ENCODE results near the gene SRCAP.

Gene SRCAP

GRCh38 chr16:30757316-30757715, 58.3 kb downstream of the SRCAP start:
- DNase-seq (ENCODE audit: low read depth): no peak

DNA sequence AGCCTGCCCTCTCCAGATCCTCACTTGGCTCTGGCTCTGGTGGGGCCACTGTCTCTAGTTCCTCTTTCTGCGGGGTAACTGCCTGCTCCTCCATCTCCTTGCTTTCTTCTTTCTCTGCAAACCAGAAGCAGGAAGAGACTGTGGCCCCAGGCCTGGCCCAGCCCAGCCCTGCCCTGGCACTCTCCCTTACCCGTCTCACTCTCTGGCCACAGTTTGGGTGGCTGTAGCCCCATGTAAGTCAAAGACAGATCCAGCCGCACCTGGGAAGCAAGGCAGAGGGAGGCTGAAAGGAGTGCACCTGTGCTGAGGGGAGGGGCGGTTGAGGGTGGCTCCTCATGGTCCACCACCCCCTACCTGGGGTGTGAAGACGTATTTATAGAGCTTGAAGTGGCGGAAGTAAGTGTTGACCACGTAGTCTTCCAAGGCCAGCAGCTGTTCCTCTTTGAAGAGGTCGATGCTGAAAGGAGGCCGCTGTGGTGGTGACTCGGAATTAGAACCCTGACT, 60.1 kb downstream of the SRCAP start:
- DNase-seq (ENCODE audit: low read depth): no peak

DNA sequence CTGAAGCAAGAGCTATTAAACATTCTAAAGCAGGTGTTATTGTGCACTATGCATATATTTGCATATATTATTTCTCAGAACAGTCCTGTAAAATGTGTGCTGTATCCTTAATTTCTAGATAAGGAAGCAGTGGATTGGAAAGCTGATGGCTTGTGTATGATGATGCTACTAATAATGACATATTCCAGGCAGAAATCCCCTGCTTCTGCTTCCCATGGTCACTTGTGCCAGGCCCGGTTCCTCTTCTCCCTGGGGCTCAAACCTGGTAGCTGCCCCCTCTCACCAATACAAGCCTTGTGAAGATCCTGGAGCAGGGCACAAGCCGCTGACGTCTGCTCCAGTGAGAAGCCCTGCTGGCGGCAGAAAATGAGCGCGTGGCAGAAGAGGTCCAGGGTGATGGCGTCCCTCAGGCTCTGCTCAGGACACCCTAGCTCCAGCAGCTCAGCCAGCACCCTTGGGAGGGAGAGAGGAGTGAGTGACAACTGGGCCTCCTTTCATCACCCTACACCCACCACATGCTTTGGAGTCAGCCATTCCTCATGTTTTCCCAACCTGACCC, 61.1 kb downstream of the SRCAP start:
- DNase-seq (ENCODE audit: low read depth): no peak

DNA sequence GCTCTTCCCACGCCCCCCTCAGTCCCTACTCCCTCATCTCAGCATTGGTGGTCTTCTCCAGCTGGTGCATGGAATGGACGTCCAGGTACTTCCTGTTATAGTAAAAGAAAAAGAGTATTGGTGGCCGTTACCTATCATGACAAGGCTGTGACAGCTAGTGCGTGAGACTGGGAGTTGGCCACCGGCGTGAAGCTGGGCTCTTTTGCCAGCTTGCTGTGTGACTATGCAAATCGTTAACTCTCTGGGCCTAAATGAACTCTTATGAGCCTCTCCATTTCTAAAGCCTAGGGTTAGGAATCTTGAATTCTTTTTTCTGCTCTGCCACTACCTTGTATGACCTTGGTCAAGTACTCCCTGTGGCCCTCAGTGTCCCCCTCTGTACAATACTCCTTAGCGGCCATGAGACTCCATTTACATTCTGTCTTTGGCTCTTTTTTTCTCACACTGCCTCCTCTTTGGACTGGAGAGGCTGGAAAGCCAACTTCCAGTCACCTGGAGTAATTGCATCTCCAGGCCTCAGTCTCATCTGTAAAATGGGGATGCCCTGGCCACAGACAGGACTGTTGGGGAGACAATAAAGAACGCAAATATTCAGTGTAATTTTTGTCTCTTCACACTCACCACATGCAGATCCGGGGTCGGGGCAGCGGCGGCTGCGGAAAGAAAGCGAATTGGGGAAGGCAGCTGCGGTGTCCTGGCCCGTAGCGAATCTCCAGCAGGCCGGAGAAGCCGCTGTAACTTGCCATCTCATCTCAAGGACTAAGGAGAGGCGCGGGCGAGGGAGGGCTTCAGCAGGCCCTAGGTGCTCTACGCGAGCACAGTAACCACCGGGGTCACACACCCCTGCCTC, 61.8 kb downstream of the SRCAP start:
- no peak for DNase-seq (ENCODE audit: low read depth)

DNA sequence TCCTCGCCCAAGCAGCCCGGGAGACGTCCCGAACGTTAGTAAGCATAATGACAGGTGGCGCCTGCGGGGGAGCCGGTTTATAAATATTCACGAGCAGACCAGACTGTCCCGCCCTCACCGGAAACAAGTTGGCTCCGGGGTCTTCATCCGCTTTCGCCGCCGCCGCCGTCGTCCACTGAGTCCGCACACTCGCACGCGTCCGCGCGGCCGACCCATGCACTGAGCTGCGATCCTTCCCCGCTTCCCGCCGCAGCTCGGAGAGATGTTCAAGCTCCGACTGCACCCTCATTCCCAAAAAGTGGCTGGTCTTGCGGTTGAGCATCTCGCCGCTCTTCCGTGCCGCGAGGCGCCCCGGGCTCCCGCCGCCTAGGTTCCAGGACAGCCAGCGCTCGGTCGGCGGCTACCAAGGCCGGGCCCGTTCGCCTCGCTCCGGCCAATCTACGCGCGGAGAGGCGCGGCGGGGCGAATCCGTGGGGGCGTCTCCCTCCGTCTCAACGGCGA, 62.5 kb downstream of the SRCAP start:
- DNase-seq (ENCODE audit: low read depth): peak; percentile 15

DNA sequence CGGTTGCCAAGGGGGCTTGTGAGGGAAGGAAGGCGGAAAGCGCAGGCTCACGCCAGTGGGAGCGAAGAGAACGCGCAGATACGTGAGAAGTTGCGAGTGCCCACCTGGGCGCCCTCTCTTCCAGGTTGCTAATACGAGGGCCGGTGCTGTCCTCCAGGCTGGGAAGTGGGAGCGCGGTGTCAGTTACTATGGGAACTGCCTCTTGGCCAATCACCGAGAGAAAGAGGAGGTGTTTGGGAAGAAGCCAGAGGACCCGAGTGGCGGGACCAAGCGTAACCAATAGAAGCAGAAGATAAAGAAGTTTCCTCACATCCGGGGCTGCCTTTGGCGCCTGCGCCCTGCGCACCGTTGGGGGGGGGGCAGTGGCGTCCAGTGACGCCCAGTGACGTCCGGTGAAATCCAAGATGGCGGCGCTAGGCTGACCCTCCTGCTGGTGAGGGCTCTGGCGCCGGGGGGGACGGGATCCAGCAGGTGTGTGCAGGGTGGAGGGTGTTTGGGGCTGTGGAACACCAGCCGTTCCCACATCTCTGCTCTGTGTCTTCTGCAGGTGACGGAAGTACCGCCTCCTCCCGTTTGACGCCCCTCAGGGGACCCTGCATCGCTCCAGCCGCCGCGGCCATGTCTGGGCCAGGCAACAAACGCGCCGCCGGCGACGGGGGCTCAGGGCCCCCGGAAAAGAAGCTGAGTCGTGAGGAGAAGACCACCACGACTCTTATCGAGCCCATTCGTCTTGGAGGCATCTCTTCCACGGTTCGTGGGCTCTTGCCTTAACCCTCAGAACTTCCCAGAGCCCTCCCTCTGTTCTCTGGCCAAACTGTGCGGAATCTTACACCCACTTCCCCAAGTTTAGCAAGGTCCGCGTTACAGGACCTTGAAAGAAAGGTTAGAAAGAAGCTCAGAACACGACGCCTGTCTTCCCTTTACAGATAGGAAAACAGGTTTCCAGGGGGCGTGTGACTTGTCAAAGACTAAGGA, 63.2 kb downstream of the SRCAP start, which contains the start of the genes CFAP119 and RNF40:
Gene CFAP119, minus strand, starts transcription at position 135 of the 975 bp plus-strand sequence. CDS start 314 bp downstream, outside the sequence.
Gene RNF40, plus strand, starts transcription at position 395 of the 975 bp plus-strand sequence. Its CDS starts 224 bp downstream, at position 619.
- DNase-seq (ENCODE audit: low read depth): peak; percentile 84

DNA sequence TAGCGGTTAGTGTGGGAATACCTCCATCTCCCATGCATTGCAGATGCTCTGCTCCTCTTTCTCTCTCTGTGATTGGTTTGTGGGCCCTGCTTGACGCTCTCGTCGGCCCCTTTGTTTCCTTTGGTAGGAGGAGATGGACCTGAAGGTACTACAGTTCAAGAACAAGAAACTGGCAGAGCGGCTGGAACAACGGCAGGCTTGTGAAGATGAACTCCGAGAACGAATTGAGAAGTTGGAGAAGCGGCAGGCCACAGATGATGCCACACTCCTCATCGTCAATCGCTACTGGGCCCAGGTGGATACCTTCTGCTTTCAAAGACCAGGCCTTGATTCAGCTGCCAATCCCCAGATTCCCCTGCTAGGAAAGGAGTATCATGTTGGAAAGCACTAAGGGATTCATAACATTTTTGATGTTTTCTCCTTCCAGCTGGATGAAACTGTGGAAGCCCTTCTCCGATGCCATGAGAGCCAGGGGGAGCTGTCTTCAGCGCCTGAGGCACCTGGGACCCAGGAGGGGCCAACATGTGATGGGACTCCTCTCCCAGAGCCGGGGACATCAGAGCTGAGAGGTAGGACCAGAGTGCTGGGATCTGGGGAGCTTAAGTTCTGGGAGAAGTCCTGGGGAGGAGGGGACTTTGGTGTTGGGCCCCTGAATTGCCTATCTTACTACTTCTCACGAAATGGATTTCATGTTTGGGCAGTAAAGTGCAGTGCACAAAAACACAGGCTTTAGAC, 64.2 kb downstream of the SRCAP start:
- DNase-seq (ENCODE audit: low read depth): no peak

- DNase-seq (ENCODE audit: low read depth): no peak
These were observed 65.1 kb downstream of the SRCAP start for GRCh38 chr16:30764086-30764485.

- no peak for DNase-seq (ENCODE audit: low read depth)
These were observed 66.0 kb downstream of the SRCAP start for GRCh38 chr16:30764816-30765465.

DNA sequence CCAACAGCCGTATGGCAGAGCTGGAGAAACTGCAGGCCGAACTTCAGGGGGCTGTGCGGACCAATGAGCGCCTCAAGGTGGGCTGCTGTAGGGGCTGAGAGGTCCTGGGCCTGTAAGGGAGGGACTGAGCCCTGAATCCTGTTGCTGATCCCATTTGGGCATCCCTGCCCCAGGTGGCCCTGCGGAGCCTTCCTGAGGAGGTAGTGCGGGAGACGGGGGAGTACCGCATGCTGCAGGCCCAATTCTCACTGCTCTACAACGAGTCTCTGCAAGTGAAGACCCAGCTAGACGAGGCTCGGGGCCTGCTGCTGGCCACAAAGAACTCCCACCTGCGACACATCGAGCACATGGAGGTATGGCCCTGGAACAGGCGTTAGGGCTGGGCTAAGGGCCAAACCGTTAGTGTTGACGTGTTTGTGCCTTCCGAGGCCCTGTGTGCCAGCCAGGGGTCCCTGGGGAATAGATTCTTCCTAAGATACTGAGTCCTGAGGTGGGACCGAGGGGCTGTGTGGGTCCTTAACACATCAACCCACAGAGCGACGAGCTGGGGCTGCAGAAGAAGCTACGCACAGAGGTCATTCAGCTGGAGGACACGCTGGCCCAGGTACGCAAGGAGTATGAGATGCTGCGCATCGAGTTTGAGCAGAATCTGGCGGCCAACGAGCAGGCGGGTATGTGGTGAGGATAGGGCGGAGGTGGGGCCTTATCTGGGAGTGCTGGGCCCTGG, 67.4 kb downstream of the SRCAP start:
- no peak for DNase-seq (ENCODE audit: low read depth)

GRCh38 chr16:30766933-30767284, 67.9 kb downstream of the SRCAP start:
- DNase-seq (ENCODE audit: low read depth): no peak

GRCh38 chr16:30767767-30768465, 68.9 kb downstream of the SRCAP start:
- DNase-seq (ENCODE audit: low read depth): no peak

- no peak for DNase-seq (ENCODE audit: low read depth)
These were observed 69.7 kb downstream of the SRCAP start for GRCh38 chr16:30768583-30769181.

DNA sequence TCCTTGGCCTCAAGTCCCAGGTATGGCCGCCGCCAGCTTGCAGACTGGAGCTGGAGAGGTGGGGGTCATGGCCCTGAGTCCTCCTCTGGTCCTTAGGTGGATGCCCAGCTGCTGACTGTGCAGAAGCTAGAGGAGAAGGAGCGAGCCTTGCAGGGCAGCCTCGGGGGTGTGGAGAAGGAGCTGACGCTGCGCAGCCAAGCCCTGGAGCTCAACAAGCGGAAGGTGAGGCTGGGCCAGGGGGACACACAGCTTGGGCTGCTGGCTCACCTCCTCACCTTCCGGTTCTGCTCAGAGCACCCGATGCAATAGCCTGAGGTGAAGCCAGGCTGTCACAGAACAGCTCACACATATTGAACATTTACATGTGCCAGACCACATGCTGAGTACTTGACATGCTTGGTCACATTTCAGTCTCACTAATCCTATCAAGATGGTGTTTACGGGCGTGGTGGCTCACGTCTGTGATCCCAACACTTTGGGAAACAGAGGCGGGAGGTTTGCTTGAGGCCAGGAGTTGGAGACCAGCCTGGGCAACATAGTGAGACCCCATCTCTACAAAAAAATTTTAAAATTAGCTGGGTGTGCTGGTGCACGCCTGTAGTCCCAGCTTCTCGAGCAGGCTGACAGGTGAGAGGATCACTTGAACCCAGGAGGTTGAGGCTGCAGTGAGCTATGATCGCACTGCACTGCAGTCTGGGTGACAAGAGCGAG, 70.6 kb downstream of the SRCAP start:
- DNase-seq (ENCODE audit: low read depth): no peak

- no peak for DNase-seq (ENCODE audit: low read depth)
These were observed 72.8 kb downstream of the SRCAP start for GRCh38 chr16:30771726-30772125.

DNA sequence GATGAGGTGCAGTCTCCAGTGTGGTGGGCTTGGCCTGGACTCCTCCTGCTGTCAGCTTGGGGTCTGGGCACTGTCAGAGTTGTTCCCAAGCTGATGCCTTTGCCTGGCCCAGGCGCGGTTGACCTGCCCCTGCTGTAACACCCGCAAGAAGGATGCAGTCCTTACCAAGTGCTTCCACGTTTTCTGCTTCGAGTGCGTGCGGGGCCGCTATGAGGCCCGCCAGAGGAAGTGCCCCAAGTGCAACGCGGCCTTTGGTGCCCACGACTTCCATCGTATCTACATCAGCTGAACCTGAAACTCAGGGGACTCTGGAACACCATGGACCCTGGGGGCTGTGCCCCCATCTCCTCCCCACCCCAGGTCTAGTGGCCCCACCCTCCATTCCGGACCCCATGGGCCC, 74.9 kb downstream of the SRCAP start:
- DNase-seq (ENCODE audit: low read depth): no peak

DNA sequence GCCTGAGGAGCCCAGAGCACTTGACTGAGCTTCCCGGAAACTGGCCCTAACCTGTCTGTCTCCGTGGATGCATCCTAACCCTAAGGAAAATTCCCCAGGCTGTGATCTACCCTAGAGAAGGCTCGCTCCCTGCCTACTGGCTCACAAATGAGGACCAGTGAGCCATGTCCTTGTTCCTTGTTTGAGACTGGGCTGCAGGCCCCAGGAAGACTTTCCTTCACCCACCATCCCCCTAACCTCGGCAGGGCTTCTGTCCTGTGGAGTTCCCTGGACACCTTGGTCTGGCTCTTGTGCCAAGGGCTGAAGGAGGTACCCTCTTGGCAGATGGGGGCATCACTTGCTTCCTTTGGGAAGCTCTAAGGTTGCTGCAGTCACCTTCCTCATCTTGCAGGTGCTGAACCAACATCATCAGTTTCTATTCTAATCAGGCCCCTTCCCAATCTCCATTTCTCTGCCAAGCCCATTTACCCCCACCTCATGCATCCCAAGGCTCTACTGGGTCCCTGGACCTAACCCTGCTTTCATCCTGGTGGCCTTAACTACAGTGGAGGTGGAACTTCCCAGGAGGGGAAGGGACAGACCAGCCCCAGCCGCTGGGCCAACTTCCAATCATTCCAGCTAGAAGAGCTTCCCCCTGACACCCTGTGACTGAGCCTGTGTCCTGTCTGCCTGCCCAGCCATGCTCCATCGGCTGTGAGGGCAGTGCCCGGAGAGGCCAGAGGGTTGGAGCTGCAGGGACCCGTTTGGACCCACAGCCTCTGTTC, 75.6 kb downstream of the SRCAP start:
- no peak for DNase-seq (ENCODE audit: low read depth)

GRCh38 chr16:30775131-30775391, 76.1 kb downstream of the SRCAP start:
- no peak for DNase-seq (ENCODE audit: low read depth)
